GM12873 (cell line): ENCODE data around the gene ARHGEF16.

Source experiments
- TF ChIP-seq, protein P1 (sequence below): IDR thresholded peaks from 2 replicates; pipeline ENCODE4 v1.5.1; 2012; ENCODE audit warnings: low read depth, mild to moderate bottlenecking, moderate library complexity, low read length, control low read depth; ENCODE audit not compliant: insufficient read depth; ENCODE audit errors: missing control alignments

ARHGEF16 gene

DNA sequence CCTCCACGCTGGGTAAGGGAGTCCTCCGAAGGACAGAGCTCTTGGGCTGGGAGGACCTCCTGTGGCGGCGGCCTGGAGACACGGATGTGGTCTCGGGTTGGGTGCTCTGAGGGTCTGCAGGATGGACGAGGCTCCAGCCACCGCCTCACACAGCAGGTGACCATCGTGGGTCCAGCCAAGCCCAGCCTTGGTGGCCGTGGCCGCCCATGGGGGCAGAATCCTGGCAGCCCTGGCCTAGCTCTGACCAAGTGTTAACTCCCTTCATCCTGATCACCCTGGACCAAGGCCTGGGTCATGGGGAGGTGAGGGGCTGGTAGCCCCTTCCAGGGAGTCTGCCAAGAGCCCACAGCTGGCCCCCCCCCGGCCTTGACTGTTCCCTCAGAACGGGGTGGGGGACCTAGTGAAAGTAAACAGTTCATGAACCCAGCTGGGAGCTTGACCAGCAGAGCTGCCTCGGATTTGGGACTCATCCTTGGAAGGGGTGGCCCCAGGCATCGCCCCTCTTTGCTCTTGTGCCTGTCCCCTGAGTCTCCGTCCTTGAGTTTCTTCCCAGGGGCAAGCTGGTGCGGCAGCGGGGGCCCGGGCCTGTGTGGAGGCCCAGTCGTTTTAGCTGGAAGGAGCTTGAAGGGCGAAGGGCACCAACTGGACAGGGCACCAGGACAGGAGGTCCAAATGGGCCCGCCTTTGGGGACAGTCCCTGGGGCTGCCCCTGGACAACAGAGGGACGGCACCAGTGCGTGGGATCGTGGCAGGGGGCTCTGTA lies 17.8 kb downstream of the ARHGEF16 start:
- TF ChIP-seq, protein P1, sequence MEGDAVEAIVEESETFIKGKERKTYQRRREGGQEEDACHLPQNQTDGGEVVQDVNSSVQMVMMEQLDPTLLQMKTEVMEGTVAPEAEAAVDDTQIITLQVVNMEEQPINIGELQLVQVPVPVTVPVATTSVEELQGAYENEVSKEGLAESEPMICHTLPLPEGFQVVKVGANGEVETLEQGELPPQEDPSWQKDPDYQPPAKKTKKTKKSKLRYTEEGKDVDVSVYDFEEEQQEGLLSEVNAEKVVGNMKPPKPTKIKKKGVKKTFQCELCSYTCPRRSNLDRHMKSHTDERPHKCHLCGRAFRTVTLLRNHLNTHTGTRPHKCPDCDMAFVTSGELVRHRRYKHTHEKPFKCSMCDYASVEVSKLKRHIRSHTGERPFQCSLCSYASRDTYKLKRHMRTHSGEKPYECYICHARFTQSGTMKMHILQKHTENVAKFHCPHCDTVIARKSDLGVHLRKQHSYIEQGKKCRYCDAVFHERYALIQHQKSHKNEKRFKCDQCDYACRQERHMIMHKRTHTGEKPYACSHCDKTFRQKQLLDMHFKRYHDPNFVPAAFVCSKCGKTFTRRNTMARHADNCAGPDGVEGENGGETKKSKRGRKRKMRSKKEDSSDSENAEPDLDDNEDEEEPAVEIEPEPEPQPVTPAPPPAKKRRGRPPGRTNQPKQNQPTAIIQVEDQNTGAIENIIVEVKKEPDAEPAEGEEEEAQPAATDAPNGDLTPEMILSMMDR: no peak

DNA sequence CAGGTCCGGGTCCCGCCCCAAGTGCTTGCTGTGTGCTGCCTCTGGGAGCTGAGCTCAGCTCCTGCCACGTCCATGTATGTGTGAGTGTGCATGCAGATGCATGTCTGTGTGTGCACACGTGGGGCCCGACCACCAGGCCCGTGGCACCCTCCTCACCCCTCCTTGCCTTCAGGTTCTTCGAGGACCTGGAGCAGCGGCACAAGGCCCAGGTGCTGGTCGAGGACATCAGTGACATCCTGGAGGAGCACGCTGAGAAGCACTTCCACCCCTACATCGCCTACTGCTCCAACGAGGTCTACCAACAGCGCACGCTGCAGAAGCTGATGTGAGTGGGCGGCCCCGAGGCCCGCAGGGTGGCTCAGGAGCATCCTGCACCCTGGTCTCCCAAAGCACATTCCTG lies 18.4 kb downstream of the ARHGEF16 start:
- TF ChIP-seq, protein P1: no peak

DNA sequence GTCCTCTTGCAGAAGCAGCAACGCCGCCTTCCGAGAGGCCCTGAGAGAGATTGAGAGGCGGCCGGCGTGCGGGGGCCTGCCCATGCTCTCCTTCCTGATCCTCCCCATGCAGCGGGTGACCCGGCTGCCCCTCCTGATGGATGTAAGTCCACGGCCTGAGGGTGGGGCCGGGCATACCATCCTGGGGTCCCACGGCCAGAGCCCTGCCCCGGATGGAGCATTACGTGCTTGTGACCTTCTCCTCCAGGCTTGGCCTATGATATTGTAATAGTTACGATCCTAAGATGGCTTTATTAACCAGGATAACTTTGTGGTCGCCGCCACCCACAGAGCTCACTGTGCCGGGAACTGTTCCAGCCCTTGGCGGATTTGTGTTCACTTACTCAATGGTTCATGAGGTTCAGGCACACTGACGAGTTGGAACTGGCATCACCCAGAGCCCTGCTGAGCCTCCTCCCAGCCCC lies 18.9 kb downstream of the ARHGEF16 start:
- TF ChIP-seq, protein P1: no peak

DNA sequence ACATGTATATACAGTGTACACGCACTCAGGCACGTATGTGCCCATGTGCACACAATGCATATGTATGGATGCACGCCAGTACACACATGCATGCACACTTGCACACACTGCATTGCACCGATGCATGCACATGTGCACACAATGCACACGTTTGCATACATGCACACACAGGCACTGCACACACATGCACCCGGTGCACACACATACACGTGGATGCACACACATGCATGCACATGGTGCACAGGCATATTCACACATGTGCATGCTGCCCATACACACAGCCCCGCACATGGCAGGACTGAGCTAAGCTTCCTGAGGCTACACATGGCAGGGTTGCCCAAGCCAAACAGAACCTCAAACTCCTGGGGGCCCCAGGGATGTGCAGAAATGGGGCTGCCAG lies 19.6 kb downstream of the ARHGEF16 start:
- TF ChIP-seq, protein P1: no peak

DNA sequence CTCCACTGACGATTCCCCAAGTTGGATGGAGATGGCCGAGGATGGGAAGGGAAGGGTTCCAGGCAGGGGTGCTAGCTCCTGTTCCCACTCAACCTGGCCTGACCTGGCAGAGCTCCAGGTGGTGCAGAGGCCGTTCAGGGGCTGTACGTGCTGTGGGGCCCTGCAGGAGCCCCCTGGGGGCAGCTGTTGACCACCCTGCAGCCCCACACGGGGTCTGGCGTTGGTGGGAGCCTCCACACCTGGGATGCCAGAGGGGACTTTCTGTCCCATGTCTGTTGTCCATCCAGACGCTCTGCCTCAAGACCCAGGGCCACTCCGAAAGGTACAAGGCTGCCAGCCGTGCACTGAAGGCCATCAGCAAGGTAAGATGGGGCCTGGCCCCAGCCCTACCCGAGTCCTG lies 20.0 kb downstream of the ARHGEF16 start:
- TF ChIP-seq, protein P1: no peak

DNA sequence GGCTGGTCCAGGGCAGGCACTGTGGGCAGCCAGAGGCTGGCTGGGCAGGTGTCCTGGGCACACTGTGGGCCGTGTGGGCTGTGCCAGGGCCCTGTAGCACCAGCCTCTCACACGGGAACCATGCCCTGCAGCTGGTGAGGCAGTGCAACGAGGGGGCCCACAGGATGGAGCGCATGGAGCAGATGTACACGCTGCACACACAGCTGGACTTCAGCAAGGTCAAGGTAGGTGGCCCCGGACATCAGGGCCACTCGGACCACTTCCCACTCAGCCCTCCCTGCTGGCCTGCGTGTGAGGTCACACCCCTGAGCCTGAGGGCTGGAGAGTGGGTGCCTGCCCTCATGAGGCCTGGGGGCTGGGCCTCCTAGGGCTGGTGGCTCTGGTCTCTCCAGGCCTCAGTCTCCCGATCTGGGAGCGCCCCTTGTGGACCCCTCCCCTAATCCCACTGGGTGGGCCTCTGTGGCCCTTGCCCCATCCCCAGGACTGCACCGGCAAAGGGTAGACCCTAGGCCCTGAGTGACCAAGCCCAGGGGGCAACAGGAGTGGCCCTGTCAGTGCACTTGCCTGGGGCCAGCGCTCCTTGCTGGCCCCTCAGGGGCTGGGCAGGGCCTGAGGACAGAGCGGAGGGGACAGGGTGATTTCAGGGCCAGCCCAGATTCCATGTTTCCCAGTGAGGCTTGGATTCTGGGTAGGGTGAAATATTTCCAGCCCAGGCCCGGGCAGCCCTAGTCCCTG lies 21.5 kb downstream of the ARHGEF16 start:
- TF ChIP-seq, protein P1: no peak

DNA sequence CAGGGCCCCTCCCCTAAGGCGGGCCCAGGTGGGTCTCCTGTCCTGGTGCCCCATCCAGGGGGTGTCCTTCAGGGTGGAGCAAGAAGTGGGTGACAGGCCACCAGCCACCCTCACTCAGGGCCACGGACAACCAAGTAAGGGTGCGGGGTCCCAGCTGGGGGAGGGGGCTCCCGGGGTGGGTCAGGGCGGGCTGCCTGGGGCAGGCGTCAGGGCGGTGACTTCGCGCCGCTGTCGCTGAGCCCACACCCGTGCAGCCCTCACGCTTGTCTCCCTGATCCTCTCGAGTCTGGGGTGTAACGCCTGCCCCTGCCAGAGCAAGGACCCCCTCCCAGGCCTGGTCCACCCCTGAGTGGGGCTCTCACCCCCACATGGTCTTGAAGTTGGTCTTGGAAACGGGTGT lies 22.2 kb downstream of the ARHGEF16 start:
- TF ChIP-seq, protein P1: no peak
